ENCODE measurements around the gene LACTBL1.

The LACTBL1 gene

DNA sequence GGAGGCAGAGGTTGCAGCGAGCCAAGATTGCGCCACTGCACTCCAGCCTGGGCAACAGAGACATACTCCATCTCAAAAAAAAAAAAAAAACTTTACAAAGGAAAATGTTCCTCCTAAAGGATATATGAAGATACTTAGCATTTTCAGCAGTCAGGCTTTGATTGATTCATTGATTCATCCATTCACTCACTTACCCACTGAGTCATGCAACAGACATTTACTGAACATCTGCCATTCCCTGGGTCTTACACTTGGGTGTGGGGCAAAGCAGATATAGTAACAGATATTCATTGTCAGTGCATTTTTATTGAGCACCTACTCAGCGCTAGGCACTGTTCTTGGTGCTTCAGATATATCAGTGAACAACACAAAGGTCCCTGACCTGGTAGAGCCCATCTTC lies 5.6 kb upstream of the LACTBL1 start:
- DNase-seq: no peak

GRCh38 chr1:22976461-22977243 lies 4.0 kb upstream of the LACTBL1 start:
- peak in 46 of 56 donors; percentile 1 to 70 (median 30) for DNase-seq

DNA sequence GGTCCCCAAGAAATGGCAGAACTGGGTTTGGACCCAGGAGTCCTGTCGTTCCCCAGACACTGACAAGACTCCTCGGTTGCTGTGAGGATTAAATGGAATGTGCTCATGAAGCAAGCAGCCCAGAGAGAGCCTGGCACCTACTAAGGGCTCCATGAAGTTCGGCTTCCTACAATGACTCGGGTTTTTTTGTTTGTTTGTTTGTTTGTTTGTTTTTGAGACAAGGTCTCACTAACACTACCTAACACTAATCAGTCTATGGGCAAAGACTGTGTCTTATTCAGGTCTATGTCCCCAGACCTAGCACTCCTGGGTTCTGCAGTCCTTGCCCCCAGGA lies 3.4 kb upstream of the LACTBL1 start:
- no peak for DNase-seq

- DNase-seq: no peak
These were observed 3.0 kb upstream of the LACTBL1 start for GRCh38 chr1:22975694-22976093.

DNA sequence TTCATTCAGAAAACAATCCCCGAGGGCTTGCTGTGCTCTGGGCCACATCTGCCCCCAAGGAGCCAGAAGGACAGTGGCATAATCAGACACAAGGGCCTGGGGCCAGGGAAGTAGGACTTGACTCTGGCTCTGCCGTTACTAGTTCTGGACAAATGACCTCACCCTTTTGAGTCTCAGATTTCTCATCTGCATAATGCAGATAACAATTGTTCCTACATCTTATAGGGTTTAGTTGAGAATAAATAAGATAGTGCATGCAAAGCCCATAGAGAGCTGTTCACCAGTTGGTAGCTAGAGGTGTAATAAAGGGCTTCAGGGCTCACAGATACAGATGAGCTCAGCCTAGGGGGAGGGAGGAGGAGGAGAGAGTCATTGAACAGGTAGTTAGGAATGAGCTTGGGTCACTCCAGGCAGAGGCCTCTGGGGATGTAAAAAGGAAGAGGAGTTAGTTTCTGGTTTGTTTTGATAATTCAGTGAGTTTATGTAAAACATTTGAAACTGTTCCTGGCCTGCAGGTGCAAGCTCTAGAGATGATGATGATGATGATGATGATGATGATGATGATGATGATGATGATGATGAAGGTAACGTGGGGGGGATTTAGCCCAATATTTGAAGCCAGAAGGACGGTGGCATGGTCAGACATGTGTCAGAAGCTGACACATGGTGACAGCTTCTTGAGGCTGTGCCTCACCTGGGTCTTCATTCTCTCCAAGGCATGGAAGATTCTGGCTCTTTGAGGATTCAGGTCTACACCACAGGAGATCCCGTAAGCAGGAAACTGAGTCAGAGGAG lies 858 bp downstream of the LACTBL1 start:
- DNase-seq: no peak

DNA sequence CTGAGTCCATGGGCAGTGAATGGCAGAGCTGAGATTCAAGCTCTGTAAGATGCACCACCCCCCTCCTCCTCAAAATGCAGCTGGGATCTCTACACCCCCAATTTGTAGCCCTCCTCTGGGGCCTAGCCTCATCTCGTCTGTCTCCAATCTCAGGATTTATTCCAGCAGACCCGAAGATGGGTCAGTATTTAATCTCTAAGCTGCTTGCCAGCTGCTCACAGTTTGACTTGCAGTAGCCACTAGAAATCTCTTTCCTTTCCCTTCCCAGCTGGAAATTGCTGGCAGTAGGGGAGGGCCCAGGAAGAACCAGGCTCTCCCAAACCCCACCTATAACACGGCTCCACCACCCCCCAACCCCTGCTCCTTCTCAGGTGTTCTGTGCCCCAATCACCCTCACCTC lies 1.5 kb downstream of the LACTBL1 start:
- no peak for DNase-seq

- no peak for DNase-seq
These were observed 2.6 kb downstream of the LACTBL1 start for GRCh38 chr1:22970096-22970495.

DNA sequence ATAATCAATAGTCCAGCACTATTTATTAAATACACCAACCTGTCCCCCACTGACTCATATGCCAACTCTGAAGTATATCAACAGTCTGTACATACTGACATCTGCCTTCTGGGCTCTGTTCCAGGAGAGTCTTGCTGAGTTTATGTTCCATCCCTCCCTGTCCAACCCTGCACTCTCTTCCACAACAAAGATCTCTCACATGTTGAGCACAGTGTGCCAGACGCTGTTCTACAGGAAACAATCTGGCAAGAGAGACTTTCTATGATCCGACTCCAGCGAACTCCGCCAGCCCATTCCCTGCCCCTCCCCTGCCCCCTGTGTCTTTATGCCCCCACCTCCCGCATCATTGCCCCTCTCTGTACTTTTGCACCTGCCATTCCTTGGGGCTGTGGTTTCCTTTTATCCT lies 3.4 kb downstream of the LACTBL1 start:
- peak in 3 of 56 donors; percentile 3 to 51 (median 16) for DNase-seq

GRCh38 chr1:22967833-22968232 lies 4.8 kb downstream of the LACTBL1 start:
- no peak for DNase-seq

DNA sequence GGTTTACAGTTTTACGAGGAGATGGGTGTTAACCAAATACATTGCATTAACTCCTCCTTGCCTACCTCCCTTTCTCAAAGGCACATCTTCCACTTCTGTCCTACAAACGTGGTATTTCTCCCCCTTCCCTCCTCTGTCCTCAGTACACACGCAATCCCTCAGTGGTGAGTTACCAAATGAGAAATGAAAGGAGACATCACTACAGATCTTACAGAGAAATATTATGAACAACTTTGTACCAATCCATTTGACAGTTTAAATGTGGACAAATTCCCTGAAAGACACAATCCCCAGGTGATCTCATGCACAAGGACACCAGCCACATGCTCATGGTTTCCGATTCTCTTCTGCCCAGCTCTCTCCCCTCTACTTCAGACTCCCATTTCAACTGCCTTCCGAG lies 6.4 kb downstream of the LACTBL1 start:
- DNase-seq: no peak

DNA sequence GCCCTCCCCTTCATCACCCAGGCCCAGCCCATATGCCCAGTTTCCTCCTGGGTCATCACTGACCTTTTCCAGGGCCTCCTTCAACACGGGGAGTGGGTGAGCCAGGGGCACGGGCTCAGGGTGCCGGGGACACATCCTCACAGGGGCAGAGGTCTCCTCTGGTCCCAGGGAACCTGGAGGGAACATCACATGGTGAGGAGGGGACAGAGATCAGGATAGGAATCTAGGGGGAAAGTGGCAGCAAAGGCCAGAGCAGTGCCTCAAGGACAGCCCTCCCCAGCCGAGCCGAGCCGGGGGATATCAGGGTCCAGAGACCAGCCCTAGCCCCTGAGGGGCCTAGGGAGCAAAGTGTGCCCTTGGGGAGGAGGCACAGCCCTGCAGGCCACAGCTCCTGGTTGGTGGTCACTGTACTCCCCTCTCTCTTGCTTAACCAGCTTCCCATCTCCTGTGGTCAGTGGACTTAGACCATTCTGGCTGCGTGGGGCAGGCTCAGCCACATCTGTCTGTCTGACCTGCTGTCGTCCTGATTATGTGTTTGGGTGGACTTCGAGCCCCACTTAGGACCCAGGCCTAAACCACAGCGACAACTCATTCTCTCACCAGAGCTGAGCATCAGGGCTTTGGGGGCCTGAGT lies 9.5 kb downstream of the LACTBL1 start:
- DNase-seq: no peak

DNA sequence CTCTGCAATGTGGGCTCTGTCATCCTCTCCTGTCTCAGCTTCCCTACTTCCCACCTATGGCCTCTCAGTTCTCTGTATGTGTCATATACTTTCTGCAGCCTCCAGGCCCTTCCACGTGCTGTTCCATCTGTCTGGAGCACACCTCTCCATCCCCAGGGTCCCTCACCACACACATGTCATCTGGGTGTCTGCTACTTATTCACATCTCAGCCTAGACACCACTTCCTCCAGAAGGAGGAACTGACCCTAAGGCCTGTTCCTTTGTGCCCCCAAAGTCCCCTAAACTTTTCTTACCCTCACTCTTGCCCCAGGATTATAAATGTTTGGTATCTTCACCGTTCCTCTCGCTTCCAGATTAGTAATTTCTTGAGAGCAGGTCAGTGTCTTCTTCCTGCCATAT lies 10.1 kb downstream of the LACTBL1 start:
- DNase-seq: no peak

GRCh38 chr1:22959545-22960360 lies 12.9 kb downstream of the LACTBL1 start:
- DNase-seq: no peak

DNA sequence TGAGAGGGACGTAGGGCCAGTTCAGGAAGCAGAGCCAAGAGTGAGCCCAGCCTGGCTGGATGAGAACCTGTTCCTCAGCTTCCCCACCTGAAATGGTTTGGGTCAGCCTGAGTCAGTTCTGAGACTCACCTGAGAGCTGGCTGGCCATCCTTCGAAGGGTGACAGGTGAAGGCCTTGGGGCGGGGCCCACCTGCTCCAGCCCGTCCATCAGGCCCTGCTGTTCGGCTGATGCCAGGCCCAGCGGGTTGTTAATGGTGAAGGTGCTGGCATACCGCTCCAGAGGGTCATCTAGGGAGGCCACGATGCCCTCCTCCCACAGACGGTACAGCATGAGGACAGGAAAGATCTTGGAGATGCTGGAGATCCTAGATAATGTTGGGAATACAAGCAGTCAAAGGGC lies 14.1 kb downstream of the LACTBL1 start:
- DNase-seq: no peak

DNA sequence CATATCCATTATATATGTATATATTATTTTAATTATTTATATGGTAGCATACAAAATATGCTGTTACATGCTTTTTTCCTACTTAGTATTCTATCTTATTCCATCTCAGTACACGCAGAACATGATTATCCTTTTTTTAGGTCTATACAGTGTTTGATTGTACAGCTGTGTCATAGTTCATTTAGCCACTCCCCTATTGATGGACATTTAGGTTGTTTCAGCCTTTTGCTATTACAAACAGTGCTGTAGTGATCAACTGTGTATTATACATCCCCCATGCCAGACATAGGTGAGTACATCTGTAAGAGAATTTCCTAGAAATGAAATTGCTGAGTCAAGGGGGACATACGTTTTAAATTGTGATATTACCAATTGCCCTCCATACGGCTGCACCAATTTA lies 15.6 kb downstream of the LACTBL1 start:
- DNase-seq: no peak

DNA sequence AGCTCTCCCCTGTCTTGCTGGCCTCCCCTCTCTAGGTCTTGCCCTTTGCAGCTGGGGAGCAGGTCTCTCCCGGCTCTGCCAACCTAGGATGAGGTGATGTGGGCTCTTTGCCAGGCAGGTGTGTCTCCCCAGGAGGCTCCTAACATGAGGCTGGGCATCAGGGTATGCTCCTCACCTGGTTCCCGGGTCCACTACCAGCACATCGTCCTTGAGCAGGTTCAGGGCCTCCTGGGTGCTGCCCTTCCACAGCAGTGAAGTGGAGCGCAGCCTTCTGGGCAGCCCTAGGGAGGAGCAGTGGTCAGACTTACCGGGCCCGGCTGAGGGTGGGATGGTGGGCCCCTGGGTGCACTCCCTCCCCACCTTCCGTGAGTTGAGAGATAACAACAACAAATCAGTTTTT lies 17.5 kb downstream of the LACTBL1 start:
- DNase-seq: no peak

GRCh38 chr1:22953740-22954141 lies 18.9 kb downstream of the LACTBL1 start:
- no peak for DNase-seq

DNA sequence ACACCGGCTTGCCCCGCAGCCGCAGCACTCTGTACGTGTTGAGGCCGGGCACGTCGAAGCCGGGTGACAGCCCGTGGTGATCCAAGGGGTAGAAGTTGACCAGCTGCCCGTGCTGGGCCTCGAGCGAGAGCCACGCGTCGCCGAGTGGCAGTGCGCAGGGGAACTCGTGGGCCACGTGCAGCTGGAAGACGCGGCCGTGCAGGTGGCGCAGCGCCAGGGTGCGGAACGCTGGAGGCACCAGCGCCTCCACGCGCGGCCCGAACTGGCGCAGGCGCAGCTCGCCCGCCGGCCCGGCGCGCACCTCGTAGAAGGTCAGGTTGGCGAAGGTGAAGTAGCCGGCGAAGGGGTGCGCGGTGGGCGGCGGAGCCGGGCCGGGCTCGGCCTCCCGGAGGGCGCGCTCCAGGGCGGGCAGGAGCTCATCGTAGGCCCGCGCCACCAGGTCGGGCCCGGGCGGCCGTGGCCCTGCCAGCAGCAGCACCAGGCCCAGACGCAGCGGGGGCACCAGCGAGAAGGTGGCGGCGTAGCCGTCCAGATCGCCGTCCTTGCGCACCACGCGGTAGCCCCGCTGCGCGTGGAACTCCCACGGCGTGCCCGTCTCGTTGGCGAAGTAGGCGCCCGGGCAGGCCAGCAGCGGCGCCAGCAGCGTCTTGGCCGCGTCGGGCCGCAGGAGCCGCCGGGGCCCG lies 19.5 kb downstream of the LACTBL1 start:
- no peak for DNase-seq

- no peak for DNase-seq
These were observed 20.0 kb downstream of the LACTBL1 start for GRCh38 chr1:22952694-22953056.

GRCh38 chr1:22951796-22952195 lies 20.9 kb downstream of the LACTBL1 start:
- DNase-seq: no peak

DNA sequence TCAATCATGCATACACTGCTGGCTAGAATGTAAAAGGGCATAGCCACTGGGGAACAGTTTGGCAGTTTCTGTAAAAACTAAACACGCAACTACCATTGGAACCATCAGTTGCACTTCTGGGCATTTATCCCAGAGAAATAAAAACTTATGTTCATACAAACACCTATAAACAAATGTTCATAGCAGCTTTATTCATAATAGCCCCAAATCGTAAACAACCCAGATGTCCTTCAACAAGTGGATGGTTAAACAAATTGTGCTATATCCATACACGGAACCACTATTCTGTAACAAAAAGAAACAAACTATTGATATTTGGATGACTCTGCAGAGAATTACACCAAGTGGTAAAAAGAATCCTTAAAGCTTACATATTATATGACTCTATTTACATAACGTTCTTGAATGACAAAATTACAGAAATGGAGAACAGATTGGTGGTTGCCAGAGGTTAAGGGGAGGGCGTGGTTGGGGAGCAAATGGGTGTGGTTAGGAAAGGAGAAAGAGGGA lies 22.8 kb downstream of the LACTBL1 start:
- DNase-seq: no peak

Measured in amygdala (tissue), 56 donors.